Fibroblast of gingiva (primary cell): ENCODE measurements around the gene USF3.
A peak's percentile ranks its signal among the peaks of the same experiment; 100 is the strongest.

Experiments
- DNase-seq: peaks from one replicate; pipeline ENCODE4 v3.0.0-alpha.2; 2011; ENCODE audit warnings: low read depth

Gene USF3

GRCh38 chr3:113696658-113697499 lies 437 bp upstream of the USF3 start:
- peak; percentile 99 for DNase-seq

GRCh38 chr3:113695431-113695785 lies 1.0 kb downstream of the USF3 start:
- no peak for DNase-seq

DNA sequence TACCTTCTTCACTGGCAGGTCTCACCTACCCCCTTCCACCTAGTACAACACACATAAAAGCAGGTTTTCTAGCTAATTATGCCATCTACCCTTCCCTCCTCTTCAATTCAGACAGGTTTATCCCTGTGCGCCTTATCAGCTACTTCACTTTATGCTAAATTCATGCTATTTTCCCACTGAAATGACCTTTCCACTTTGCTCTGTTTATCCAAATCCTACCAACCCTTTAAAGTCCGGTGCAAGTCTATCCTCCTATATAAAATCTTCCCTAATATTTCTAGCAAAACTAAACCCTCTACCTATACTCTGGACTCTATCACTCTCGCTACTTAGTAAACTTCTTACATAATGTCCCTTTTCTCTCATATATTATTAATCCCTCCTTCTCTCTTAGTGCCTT lies 6.0 kb downstream of the USF3 start:
- DNase-seq = no peak

- peak; percentile 81 for DNase-seq
Measured at GRCh38 chr3:113685956-113686721, 10.3 kb downstream of the USF3 start.

GRCh38 chr3:113685124-113685523 lies 11.3 kb downstream of the USF3 start:
- DNase-seq = no peak

DNA sequence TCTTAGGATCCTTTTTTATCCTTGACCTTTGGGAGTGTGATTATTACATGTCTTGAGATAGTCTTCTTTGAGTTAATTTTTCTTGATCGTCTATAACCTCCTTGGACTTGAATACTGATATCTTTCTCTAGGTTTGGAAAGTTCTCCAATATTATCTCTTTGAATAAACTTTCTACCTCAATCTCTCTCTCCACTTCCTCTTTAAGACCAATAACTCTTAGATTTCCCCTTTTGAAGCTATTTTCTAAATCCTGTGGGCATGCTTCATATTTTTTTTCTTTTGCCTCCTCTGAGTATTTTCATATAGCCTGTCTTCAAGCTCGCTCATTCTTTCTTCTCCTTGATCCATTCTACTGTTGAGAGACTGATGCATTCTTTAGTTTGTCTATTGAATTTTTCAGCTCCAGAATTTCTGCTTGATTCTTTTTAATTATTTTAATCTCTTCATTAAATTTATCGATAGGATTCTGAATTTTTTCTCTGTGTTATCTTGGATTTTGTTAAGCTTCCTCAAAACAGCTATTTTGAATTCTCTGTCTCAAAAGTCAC lies 12.1 kb downstream of the USF3 start:
- DNase-seq = no peak

DNA sequence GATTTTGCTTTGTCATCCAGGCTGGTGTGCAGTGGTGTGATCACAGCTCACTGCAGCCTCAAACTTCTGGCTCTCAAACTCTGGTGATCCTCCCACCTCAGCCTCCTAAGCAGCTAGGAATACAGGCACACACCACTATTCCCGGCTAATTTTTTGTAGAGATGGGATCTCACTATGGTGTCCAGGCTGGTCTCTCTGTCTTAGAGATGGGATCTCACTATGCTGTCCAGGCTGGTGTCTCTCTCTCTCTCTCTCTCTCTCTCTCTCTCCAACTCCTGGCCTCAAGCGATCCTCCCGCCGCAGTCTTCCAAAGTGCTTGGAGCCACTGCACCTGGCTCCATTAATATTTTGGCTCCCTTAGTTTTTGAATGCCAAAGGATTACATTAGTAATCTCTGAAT lies 17.7 kb downstream of the USF3 start:
- DNase-seq = no peak

GRCh38 chr3:113677737-113678136 lies 18.7 kb downstream of the USF3 start:
- no peak for DNase-seq

GRCh38 chr3:113676261-113676660 lies 20.2 kb downstream of the USF3 start:
- DNase-seq = no peak

GRCh38 chr3:113673593-113673992 lies 22.8 kb downstream of the USF3 start:
- no peak for DNase-seq

DNA sequence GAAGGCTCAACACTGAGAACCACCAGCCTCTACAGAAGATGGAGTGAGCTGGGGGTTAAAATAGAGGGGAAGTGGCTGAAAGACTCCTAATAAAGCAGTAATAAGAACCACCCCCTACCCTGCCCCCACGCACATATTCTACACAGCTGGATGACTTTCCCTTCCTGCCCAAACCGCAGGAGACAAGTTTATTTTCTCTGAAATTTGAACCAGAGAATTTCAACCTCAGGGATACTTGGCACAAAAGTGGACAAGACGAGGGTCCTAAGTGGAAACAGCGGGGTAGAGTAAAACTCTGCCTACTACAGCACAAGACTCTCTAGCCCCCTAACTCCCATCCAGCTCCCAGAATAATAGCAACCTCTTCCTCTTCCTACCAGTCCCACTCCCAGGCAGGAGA lies 28.4 kb downstream of the USF3 start:
- peak; percentile 61 for DNase-seq

DNA sequence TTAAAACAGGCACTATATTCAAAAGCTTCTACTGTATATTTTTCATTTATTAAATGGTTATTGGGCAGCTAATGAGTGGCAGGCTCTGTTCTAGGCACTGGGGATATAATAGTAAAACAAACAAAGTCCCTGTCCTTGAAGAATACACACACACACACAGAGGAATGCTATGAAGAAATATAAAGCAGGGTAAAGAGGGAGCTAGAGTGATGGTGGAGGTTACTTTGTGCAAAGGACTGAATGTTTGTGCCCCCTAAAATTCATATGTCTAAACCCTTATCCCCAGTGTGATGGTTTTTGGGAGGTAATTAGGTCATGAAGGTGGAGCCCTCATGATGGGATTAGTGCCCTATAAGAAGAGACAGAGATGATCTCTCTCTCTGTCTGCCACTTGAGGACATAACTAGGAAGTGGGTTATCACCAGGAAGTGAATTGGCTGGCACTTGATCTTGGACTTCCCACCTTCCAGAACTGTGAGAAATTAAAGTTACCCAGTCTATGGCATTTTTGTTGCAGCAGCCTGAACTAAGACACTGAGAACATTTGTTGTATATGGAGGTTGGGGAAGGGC lies 31.8 kb downstream of the USF3 start:
- DNase-seq = no peak

GRCh38 chr3:113663761-113664160 lies 32.7 kb downstream of the USF3 start:
- DNase-seq = no peak

- DNase-seq = no peak
Measured at GRCh38 chr3:113663324-113663750, 33.1 kb downstream of the USF3 start.

- no peak for DNase-seq
Measured at GRCh38 chr3:113662824-113663223, 33.6 kb downstream of the USF3 start.

DNA sequence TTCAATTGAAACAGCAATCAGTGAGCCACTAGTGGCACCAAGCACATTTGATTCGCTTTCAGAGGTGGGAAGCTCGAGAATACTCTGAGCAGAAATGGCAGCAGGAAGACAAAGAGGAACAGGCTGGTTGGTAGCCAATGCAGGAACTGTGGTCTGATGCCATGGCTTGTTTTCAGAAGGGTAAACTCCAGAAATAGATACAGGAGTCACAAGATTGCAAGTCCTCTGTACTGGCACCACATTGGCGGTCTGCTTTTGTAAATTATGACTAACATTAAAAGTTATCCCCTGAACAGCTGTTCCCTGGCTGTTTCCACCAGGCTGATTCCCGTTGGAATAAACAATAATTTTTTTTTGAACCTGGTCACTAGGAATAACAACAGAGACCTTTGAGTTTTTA lies 35.5 kb downstream of the USF3 start:
- DNase-seq = peak; percentile 77

DNA sequence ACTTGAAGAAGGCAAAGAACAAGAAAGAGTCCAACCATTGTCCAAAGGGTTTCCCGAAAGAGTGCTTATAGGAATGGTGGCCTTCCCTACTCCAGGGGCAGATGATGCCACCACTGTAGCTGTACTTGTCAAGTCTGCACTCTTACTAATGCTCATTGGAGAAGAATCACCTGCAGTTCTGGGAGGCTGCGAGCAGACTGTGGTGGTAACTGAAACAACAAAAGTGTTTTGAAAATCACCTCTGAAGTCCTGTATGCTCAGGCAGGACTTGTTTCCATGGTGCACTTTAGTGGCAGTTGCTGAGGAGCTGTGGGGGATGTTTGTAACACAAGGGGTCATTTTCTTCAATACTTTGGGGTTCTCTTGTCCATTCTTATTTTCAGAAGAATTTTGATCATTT lies 36.0 kb downstream of the USF3 start:
- no peak for DNase-seq

GRCh38 chr3:113659996-113660395 lies 36.4 kb downstream of the USF3 start:
- DNase-seq = no peak

DNA sequence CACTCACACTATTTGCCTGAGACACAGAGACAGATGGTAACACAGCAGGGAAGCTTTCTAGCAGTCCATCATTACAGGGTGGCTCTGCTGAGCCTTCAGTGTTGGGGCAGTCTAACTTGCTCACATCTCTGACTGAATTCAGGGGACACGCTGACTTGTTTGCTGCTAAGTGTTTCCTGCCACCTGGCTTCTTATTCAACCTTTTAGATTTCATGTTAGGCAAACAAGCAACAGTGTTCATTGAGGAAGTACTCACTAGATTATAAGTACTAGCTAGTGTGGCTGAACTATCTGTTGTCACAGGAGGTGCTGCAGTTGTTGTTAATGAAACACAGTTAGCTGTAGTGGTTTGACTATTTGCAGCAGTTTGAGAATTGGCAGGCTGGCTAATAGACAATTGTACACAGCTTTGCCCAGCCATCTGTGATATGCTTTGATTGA lies 37.3 kb downstream of the USF3 start:
- DNase-seq = no peak

GRCh38 chr3:113658107-113658506 lies 38.3 kb downstream of the USF3 start:
- DNase-seq = no peak

- DNase-seq = no peak
Measured at GRCh38 chr3:113654851-113655250, 41.6 kb downstream of the USF3 start.

DNA sequence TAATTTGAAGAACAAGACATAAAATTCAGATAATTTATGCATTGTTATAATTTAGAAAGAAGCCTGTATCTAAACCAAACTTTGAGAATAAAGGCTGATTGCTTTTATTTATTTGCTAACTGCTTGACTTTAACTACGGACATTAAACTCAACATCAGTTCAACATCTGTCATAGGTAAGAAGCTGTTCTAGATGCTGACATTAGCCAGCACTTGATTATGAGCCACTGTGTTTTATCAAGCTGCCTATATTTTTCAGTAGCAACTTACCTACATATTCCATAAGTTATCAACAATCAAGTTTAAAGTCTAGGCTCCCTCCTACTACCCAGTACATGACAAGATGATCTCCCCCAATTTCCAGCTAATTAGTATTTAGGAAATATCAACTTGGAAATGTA lies 42.1 kb downstream of the USF3 start:
- no peak for DNase-seq
